H1 (cell line): ENCODE measurements around the gene SUSD5. TPM values are rescaled to one million over a fixed set of nuclear protein-coding genes. Genes with fewer than 3 reads are reported as not detected.

Experiments used
- ATF2 ChIP-seq: IDR thresholded peaks from 2 replicates; pipeline ENCODE4 v1.6.1; 2012; ENCODE audit warnings: low read length, inconsistent platforms
- HDAC6 ChIP-seq: IDR thresholded peaks from one replicate; pipeline ENCODE4 v1.7.1; 2012; ENCODE audit warnings: low read depth, mild to moderate bottlenecking, inconsistent platforms, low read length, moderate library complexity
- POLR2AphosphoS5 ChIP-seq: IDR thresholded peaks from 2 replicates; pipeline ENCODE4 v1.6.1; 2011; ENCODE audit warnings: low read depth, low read length
- RXRA ChIP-seq: IDR thresholded peaks from 2 replicates; pipeline ENCODE4 v1.6.1; 2011; ENCODE audit warnings: low read depth, mild to moderate bottlenecking, low read length, moderate library complexity; ENCODE audit not compliant: insufficient read depth
- polyA plus RNA-seq, 7 experiments: library from polyadenylated mRNA; depleted of rRNA in 3 of 7; stranded (reverse) in 5 of 7; unstranded in 2 of 7; fragments of >200 nt in 5 of 7; fragments of 200-250 nt in 2 of 7; gene quantifications; 1 replicate in 5 of 7; 2 replicates in 1 of 7; 4 replicates in 1 of 7; pipeline versions ENCODE4 v1.2.1 to v1.2.3, GENCODE V29; 2011 to 2013; ENCODE audit warnings: missing spikeins in 2 of 7, mixed read lengths in 2 of 7
- total RNA-seq: library from RNA; stranded (reverse); fragmentation: NEBNext Ultra II Directional; extraction: Animal tissue kit (Norgen Biotek cat#: 25700); gene quantifications from 2 replicates; pipeline ENCODE4 v1.2.1, GENCODE V29; 2021

The SUSD5 gene
- total and polyA plus RNA-seq, 2 of the 8 experiments (the other 6 are each of a cell fraction or from before 2014, with no cell fraction given), result 0.92 to 3.3 TPM

- no peak for TF ChIP-seq POLR2AphosphoS5
- no peak for TF ChIP-seq RXRA
- no peak for TF ChIP-seq HDAC6
- no peak for TF ChIP-seq ATF2
Observed at GRCh38 chr3:33186524-33187367, 31.9 kb downstream of the SUSD5 start (continued).
